K562 (cell line): ENCODE data around the gene MLN. TPM values are rescaled to one million over a fixed set of nuclear protein-coding genes. Genes with fewer than 3 reads are reported as not detected.
A peak's percentile ranks its signal among the peaks of the same experiment; 100 is the strongest.

Source experiments
- ATF6 ChIP-seq: sonication (generic); formaldehyde crosslinking; IDR thresholded peaks from 2 replicates; pipeline ENCODE4 v1.4.0; 2020; ENCODE audit warnings: mild to moderate bottlenecking, missing genetic modification reagents
- CBX1 ChIP-seq: sonication (generic); IDR thresholded peaks from 2 replicates; pipeline ENCODE4 v1.6.1; 2016; ENCODE audit warnings: antibody characterized with exemption, low read depth, mild to moderate bottlenecking
- CBX2 ChIP-seq: fragments of 200-600 bp; sonication (generic); IDR thresholded peaks from one replicate; pipeline ENCODE4 v1.6.1; 2012; ENCODE audit warnings: mild to moderate bottlenecking, low read length, inconsistent platforms; ENCODE audit not compliant: insufficient read depth, poor library complexity, severe bottlenecking
- GMEB1 ChIP-seq: fragments of 250-450 bp; sonication (Bioruptor Pico); IDR thresholded peaks from 2 replicates; pipeline ENCODE4 v1.4.0; 2020; ENCODE audit warnings: mild to moderate bottlenecking
- HNRNPLL ChIP-seq: fragments of 200-400 bp; formaldehyde crosslinking; IDR thresholded peaks from 2 replicates; pipeline ENCODE4 v1.6.1; 2017; ENCODE audit warnings: low read length, low read depth, mild to moderate bottlenecking; ENCODE audit not compliant: poor library complexity, severe bottlenecking
- LARP7 ChIP-seq: fragments of 450-650 bp; IDR thresholded peaks from 2 replicates; pipeline ENCODE4 v1.6.1; 2016
- MEF2A ChIP-seq: IDR thresholded peaks from 2 replicates; pipeline ENCODE4 v1.6.1; 2011; ENCODE audit warnings: low read depth, mild to moderate bottlenecking, low read length, moderate library complexity; ENCODE audit not compliant: control insufficient read depth
- NCOA1 ChIP-seq: fragments of 450-650 bp; IDR thresholded peaks from 2 replicates; pipeline ENCODE4 v1.6.1; 2016; ENCODE audit warnings: low read depth
- NFXL1 ChIP-seq: fragments of 450-650 bp; formaldehyde crosslinking; IDR thresholded peaks from 2 replicates; pipeline ENCODE4 v1.4.0; 2021; ENCODE audit warnings: mild to moderate bottlenecking
- PML ChIP-seq: IDR thresholded peaks from 2 replicates; pipeline ENCODE4 v1.6.1; 2012; ENCODE audit warnings: low read length, inconsistent platforms
- POLR2A ChIP-seq: fragments of 450-650 bp; conservative IDR thresholded peaks from 2 replicates; pipeline ENCODE4 v1.6.1; 2016
- TAF9B ChIP-seq: fragments of 450-650 bp; IDR thresholded peaks from 2 replicates; pipeline ENCODE4 v1.6.1; 2018; ENCODE audit warnings: mild to moderate bottlenecking; ENCODE audit not compliant: partially characterized antibody
- TGIF2 ChIP-seq: sonication (generic); formaldehyde crosslinking; IDR thresholded peaks from 2 replicates; pipeline ENCODE4 v1.8.1; 2022; ENCODE audit warnings: mild to moderate bottlenecking, missing genetic modification reagents, moderate library complexity
- TRIM28 ChIP-seq: fragments of 450-650 bp; IDR thresholded peaks from 2 replicates; pipeline ENCODE4 v1.6.1; 2017
- ZMIZ1 ChIP-seq, 2 experiments: fragments of 150-350 bp in 1 of 2; IDR thresholded peaks; 2 replicates each; pipeline ENCODE4 v1.6.1; 2012 to 2016; ENCODE audit warnings: low read depth in 2 of 2, low read length in 2 of 2, mild to moderate bottlenecking in 1 of 2, moderate library complexity in 1 of 2
- ZNF609 ChIP-seq: sonication (generic); formaldehyde crosslinking; IDR thresholded peaks from 2 replicates; pipeline ENCODE4 v1.8.1; 2023; ENCODE audit warnings: missing genetic modification reagents, mild to moderate bottlenecking, borderline replicate concordance
- polyA plus RNA-seq, 8 experiments: library from polyadenylated mRNA; depleted of rRNA in 4 of 8; stranded (reverse) in 5 of 8; unstranded in 3 of 8; fragments of >200 nt; fragmentation: Nextera tagmentation in 2 of 8; fragmentation: Illumina TruSeq in 1 of 8; extraction: Ambion mirVana in 2 of 8; extraction: Trizol in 1 of 8; gene quantifications; 2 replicates each; pipeline versions ENCODE4 v1.2.1 to v1.2.3, GENCODE V29; 2011 to 2014; ENCODE audit warnings: inconsistent platforms in 1 of 8, missing spikeins in 1 of 8
- total RNA-seq, 7 experiments: library from RNA; depleted of rRNA in 6 of 7; stranded (reverse); fragments of >200 nt in 6 of 7; fragmentation: Illumina TruSeq in 2 of 7; extraction: Trizol in 2 of 7; gene quantifications; 2 replicates each; pipeline versions ENCODE4 v1.2.1 to v1.2.3, GENCODE V29; 2011 to 2021; ENCODE audit warnings: low replicate concordance in 1 of 7

MLN gene
- total and polyA plus RNA-seq, 9 of the 15 experiments (the other 6 are each of a cell fraction or from before 2014, with no cell fraction given) = not detected

GRCh38 chr6:33840048-33840926 is 36.5 kb upstream of the MLN start (continued):
- TF ChIP-seq ZNF609 (CRISPR knock-in tag) (no peak), MEF2A (no peak), ZMIZ1 (IDR thresholded peaks at IDR 0.05; ENCODE audit: low read depth in 2 of 2, low read length in 2 of 2) (no peak), HNRNPLL (no peak), NFXL1 (CRISPR knock-in tag) (no peak), GMEB1 (CRISPR knock-in tag) (0 out of 2 replicates have a peak, but pooled peaks have one; percentile 27), PML (no peak), CBX2 (no peak), LARP7 (no peak), TAF9B (peak; percentile 97), ATF6 (CRISPR knock-in tag) (no peak), NCOA1 (peak; percentile 62; the same call in 1 of the 2 replicates), TRIM28 (no peak; the same call in 1 of the 2 replicates), CBX1 (no peak), POLR2A (peak; percentile 48), TGIF2 (no peak)
